PC-3 (cell line): ENCODE measurements around the gene DEFB113.

Source experiments
- EZH2 ChIP-seq: fragments of 300-600 bp; sonication (generic); IDR thresholded peaks from one replicate; pipeline ENCODE4 v1.6.1; 2017; ENCODE audit warnings: antibody characterized with exemption, mild to moderate bottlenecking, low read length; ENCODE audit not compliant: unreplicated experiment
- TF ChIP-seq, protein P1 (sequence below): fragments of 300-600 bp; sonication (generic); conservative IDR thresholded peaks from 2 replicates; pipeline ENCODE4 v1.5.1; 2017; ENCODE audit warnings: antibody characterized with exemption, low read depth, mild to moderate bottlenecking, low read length

DNA sequence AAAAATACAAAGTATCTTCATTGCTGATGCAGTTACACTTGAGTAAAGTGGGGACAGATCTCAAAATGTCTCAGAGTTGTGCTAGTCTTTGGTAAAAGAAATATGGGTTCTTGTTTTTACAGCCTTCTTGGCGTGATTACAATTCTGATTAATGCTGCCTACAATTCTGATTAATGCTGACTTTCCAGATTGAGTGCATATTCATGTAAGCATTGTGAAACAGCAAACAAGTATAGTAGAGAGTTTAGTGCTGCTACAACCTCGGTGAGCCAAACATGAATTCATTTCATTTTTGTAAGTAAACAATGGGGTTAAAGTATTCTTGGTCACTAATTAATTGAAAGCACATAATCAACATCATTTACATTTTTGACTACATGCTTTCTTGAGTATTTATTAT is at the start of gene DEFB113:
- TF ChIP-seq, protein P1, sequence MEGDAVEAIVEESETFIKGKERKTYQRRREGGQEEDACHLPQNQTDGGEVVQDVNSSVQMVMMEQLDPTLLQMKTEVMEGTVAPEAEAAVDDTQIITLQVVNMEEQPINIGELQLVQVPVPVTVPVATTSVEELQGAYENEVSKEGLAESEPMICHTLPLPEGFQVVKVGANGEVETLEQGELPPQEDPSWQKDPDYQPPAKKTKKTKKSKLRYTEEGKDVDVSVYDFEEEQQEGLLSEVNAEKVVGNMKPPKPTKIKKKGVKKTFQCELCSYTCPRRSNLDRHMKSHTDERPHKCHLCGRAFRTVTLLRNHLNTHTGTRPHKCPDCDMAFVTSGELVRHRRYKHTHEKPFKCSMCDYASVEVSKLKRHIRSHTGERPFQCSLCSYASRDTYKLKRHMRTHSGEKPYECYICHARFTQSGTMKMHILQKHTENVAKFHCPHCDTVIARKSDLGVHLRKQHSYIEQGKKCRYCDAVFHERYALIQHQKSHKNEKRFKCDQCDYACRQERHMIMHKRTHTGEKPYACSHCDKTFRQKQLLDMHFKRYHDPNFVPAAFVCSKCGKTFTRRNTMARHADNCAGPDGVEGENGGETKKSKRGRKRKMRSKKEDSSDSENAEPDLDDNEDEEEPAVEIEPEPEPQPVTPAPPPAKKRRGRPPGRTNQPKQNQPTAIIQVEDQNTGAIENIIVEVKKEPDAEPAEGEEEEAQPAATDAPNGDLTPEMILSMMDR = no peak
- TF ChIP-seq EZH2 = no peak
